Amygdala (tissue), 56 donors: ENCODE data around the gene ZNF813.
A peak's percentile ranks its signal among the peaks of the same experiment; 100 is the strongest.
"Not testable (repeated sequence)": the region's sequence is repeated elsewhere in the genome, so short reads cannot be mapped to it uniquely, and the experiment has no call there.

Experiments
- DNase-seq, 56 donors: peaks; one replicate each; lab custom pipeline; 2025; lab: John Stamatoyannopoulos, UW

ZNF813 gene

DNA sequence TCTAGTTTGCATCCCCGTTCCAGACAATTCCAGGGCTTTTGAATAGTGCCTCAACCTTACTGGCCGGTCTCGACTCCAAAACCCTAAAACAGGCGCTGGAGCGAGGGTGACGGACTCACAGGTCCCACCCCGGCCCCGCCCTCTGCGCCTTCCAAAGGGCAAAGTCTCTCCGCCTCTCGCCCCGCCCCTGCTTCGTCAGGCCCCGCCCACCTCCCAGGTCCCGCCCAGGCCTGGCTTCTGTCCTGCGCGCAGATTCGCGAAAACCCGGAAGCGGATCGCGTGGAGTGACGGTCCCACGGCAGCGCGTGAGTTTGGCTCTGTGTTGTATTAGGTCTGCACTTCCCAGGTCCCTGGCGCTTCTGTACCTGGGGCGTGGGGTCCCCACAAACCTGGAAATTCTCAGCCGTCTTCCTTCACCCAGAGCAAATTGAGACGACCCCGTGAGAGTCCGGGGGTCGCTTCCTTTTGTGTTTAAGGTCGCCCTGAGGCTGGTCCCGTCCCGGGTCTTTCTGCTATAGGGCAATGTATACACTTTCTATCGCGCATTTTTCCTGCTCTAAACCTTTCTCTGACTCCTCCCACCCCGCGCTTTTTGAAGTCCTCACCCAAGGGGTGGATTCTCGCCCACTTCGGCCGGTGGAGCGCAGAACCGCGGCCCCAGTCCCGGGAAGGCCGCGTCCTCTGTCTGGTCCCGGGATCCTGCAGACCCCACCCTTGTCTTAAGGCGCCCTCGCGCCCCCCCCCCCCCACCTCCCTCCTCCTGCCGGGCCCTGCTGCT lies at the start of gene ZNF813:
ZNF813 (plus strand) TSS at position 249 of the 778 bp plus-strand sequence. CDS start 16,090 bp downstream, outside the sequence.
- peak; percentile 19 to 97 (median 84) for DNase-seq

- DNase-seq: not testable (repeated sequence)
These were observed 46.8 kb upstream of the ZNF813 start for GRCh38 chr19:53420520-53421315.

DNA sequence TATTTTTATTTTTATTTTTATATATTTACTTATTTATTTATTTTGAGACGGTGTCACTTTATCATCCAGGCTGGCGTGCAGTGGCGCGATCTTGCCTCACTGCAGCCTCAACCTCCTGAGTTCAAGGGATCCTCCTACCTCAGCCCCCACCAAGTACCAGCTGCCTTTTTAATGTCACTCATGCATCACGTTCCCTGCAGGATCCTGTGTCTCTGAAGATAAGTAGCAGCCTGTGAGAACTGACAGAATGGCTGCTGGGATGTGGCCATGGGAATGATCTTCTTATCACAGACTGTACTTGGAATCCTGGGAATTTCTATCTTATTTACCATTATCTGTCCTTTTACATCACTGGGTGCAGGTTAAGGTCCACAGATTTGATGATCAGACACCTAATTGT lies 45.0 kb upstream of the ZNF813 start:
- DNase-seq: no peak

GRCh38 chr19:53423074-53423473 lies 44.5 kb upstream of the ZNF813 start:
- peak in 11 of 56 donors; percentile 1 to 26 (median 13) for DNase-seq

- DNase-seq: peak in 8 of 56 donors; percentile 0 to 33 (median 4)
These were observed 43.9 kb upstream of the ZNF813 start for GRCh38 chr19:53423680-53424079.

DNA sequence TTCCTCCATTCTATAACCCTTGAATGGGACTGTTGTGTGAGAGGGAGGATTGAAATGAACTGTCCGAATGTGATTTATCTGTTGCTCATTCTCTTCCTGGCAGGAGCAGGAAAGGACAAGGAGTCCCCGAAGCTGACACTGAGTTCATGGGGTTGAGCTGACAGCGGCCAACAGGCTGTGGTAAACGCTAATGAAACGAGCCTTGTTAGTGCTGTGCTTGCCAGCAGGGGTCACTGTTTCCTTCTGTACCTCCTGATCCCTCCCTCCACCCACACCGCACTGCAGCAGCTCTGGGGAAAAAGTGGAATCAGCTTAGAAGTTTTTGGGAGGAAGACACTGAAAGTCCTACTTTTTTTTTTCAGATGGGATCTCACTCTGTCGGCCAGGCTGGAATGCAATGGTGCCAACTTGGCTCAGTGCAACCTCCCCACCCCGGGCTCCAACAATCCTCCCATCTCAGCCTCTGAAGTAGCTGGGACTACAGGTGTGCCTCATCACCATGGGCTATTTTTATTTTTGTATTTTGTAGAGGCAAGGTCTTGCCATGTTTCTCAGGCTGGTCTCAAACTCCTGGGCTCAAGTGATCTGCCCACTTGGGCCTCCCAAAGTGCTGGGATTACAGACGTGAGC lies 42.5 kb upstream of the ZNF813 start:
- peak in 54 of 56 donors; percentile 0 to 84 (median 38) for DNase-seq

GRCh38 chr19:53431399-53432087 lies 36.0 kb upstream of the ZNF813 start, which contains the start of gene ZNF761:
ZNF761 (plus strand) TSS chr19:53431984; CDS start chr19:53447269, 15,285 bp downstream.
- peak; percentile 20 to 95 (median 85) for DNase-seq

- peak in 10 of 56 donors; percentile 4 to 31 (median 14) for DNase-seq
These were observed 35.4 kb upstream of the ZNF813 start for GRCh38 chr19:53432088-53432661.

DNA sequence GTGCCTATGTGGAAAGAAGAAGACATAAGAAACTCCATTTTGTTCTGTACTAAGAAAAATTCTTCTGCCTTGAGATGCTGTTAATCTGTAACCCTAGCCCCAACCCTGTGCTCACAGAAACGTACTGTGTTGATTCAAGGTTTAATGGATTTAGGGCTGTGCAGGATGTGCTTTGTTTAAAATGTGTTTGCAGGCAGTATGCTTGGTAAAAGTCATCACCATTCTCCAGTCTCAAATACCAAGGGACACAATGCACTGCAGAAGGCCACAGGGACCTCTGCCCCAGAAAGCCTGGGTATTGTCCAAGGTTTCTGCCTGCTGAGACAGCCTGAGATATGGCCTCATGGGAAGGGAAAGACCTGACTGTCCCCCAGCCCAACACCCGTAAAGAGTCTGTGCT lies 23.7 kb upstream of the ZNF813 start:
- DNase-seq: not testable (repeated sequence)

DNA sequence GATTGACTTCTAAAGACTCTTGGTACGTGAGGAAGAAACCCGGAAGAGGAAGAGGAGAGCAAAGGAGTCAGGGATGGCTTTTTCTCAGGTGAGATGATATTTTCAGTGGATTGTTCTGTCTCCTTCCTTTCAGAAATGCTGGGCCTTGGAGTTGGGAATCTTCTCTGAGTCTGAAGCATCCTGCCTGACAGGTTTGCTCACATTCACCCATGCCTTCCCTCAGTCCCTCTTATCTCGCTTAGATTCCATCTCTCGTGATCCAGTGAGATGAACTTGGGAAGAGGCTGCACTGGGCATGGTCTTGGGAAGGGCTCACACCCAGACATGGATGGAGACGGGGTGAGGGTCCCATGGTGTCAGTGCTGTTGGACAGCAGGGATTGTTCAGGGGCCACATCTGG lies 20.3 kb upstream of the ZNF813 start:
- DNase-seq: not testable (repeated sequence)

DNA sequence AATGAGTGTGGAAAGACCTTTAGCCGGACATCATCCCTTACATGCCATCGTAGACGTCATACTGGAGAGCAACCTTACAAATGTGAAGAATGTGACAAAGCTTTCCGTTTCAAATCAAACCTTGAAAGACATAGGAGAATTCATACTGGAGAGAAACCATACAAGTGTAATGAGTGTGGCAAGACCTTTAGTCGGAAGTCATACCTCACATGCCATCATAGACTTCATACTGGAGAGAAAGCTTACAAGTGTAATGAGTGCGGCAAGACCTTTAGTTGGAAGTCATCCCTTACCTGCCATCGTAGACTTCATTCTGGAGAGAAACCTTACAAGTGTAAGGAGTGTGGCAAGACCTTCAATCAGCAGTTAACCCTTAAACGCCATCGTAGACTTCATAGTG lies 11.7 kb upstream of the ZNF813 start:
- DNase-seq: no peak

- not testable (repeated sequence) for DNase-seq
These were observed 7.3 kb upstream of the ZNF813 start for GRCh38 chr19:53460131-53460721.

DNA sequence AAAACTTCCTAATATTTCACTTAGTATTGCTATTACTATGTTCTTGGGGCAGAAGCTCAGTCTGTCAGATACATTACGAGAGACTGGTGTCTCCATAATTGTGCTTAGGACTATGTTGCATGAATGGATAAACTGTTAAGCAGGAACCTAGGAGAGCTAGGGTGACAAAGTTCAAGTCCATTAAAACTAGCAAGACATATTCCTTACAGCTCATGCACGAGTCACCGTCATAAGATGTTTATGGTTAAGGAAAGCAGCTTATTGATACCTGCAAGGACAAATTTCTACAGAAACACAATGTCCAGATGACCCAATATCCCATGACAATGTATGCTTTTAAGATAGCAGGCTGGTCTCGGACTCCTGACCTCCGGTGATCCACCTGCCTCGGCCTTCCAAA lies 5.7 kb upstream of the ZNF813 start:
- DNase-seq: no peak

DNA sequence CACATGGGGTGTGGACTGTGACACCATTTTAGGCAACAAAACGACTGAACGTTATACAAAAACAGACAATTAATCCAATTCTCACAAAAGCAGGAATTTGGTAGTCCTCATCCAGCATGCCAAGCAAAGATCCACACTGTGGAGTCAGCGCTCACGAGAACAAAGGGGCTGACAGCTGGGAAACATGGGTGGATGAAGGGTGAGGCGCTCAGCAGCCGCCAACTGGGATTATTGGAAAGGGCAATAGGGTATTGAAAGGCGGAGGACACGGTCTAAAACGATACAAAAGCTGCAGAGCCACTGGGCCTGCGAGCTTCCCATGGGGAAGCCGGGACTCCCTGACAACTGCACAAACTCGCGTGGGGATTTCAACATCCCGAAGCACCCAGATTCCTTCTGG lies 4.7 kb upstream of the ZNF813 start:
- DNase-seq: peak in 5 of 56 donors; percentile 11 to 35 (median 33)

DNA sequence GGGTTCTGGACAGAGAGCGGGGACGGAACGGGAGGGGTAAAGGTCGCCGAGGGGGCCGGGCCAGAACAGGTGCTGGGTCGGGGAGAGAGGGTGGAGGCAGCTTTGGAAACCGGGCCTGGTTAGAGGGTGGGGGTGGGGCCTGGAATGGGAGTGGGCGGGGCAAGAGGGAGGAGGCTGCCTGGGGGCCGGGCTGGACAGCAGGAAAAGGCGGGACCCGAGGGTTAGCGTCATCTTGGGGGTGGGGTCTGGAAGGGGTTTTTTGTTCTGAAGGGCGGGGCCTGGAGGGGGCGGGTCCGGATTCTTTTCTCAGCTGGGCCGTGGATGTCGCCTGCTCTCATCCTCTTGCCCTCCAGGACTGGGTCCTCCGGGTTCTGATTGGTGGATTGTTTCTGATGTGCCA lies 4.3 kb upstream of the ZNF813 start:
- DNase-seq: peak; percentile 3 to 92 (median 72)

GRCh38 chr19:53466726-53467484 lies 628 bp upstream of the ZNF813 start:
- DNase-seq: peak in 8 of 56 donors; percentile 2 to 46 (median 23)

DNA sequence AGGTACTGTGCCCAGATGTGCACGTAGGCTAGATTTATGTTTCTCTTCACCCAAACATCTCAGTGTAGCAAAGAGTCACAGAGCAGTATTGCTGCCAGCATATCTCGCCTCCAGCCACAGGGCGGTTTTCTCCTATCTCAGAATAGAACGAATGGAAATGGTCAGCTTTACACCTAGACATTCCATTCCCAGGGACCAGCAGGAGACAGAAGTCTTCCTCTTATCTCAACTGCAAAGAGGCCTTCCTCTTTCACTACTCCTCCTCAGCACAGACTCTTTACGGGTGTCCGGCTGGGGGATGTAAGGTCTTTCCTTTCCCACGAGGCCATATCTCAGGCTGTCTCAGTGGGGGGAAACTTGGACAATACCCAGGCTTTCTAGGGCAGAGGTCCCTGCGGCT lies 1.1 kb downstream of the ZNF813 start:
- DNase-seq: not testable (repeated sequence)

DNA sequence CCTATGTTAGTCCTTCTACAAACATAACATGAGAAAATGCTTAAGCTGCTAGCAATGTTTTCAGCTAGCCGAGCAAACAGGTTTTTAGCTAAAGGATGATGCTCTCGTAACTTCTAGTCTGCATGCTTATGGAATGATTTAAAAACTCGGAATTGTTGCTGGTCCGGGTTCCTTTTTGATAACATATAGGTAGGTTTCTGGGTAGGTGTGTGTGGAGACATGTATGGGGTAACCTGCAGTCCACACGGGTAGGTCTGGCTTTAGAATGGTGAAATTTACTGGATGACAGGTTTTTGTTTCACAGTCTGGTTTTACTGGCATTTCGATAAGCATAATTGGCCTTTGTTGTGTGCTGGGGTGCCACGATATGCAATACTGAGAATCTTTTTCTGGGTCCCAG lies 4.4 kb downstream of the ZNF813 start:
- no peak for DNase-seq

DNA sequence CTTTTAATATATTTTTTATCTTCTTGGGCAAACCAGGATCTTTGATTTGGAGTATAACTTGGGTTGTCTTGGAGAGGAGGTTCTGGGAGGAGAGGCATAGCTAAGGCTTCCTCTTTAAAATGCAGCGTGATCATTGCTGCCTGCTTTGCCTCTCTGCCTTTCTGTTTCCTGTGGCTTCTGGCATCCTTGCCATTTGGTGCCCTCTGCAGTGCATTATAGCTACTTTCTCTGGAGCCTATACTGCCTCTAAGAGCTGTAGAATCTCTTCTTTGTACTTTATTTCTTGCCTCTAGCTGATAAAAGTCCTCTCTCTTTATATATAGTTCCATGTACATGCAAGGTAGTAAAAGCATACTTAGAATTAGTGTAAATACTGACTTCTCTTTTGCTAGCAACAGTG lies 7.3 kb downstream of the ZNF813 start:
- DNase-seq: not testable (repeated sequence)
